ENCODE results near the gene TAAR2. TPM values are rescaled to one million over a fixed set of nuclear protein-coding genes. Genes with fewer than 3 reads are reported as not detected.

Gene TAAR2
- total and polyA plus RNA-seq, 2 of the 13 experiments (the other 11 are each of a cell fraction or from before 2014, with no cell fraction given) = not detected

DNA sequence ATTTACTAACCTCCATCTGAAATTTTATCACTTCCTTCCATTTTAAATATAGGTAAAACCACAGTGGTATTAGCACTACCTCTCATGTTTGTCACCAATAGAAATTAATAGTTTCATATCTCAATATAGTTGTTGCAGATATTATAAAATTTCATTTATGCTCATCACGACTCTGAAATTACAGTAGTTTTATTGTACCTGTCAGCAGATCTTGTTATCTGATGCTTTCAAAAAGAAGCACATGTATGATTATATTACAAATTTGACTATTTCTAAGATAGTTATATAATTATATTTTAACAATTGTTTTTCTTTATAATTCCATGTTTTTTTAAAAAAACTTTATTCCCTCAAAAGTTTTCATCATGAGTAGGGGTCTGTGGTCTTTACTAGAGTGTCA, 39.4 kb downstream of the TAAR2 start:
- no TSS peak for BruUV-seq (replicated peaks)
- POLR2A ChIA-PET = no interaction called here
- intact Hi-C loops (cut with micrococcal nuclease; ENCODE audit: unreplicated experiment) = no loop called here

More for the DNA sequence above, 39.4 kb downstream of the TAAR2 start:
- DNase-seq (ENCODE audit: low spot score) (no peak), FAIRE-seq (no peak), ATAC-seq (no peak)
- Histone ChIP-seq H3K4me3 (replicated peaks in 1 of 3; ENCODE audit: insufficient read depth in 1 of 3, low read depth in 2 of 3, low read length in 3 of 3) (no peak overlapping the region), H3K27ac (ENCODE audit: extremely low read length, insufficient read depth, low read length) (no peak overlapping the region), H3K4me1 (ENCODE audit: insufficient read depth, low read length) (no peaks in the 10 kb centered on the region), H3K79me2 (ENCODE audit: insufficient read depth, low read length) (no peaks in the 10 kb centered on the region), H3K36me3 (replicated peaks in 1 of 2; ENCODE audit: control insufficient read depth in 1 of 2, insufficient read depth in 2 of 2, low read length in 2 of 2) (no peaks in the 10 kb centered on the region), H4K20me1 (ENCODE audit: insufficient read depth, low read length) (no peaks in the 10 kb centered on the region), H3K9me3 (ENCODE audit: low read length) (no peaks in the 10 kb centered on the region), H2AFZ (ENCODE audit: low read length) (no peak overlapping the region), H3K9ac (ENCODE audit: insufficient read depth, low read depth, low read length) (no peak overlapping the region), H3K4me2 (ENCODE audit: low read depth, low read length) (no peak overlapping the region), H3K27me3 (ENCODE audit: control insufficient read depth in 1 of 2, insufficient read depth in 2 of 2, low read length in 2 of 2) (no peaks in the 10 kb centered on the region)
- TF ChIP-seq ATF2 (CRISPR knock-in tag; IDR thresholded peaks at IDR 0.05) (no peak), GZF1 (CRISPR knock-in tag; IDR thresholded peaks at IDR 0.05) (no peak), ZNF441 (CRISPR knock-in tag; IDR thresholded peaks at IDR 0.05; ENCODE audit: borderline replicate concordance) (no peak), CEBPZ (IDR thresholded peaks at IDR 0.05; ENCODE audit: low read length) (no peak), HNRNPK (IDR thresholded peaks at IDR 0.05; ENCODE audit: low read depth, low read length, poor library complexity, severe bottlenecking) (no peak), MAFF (IDR thresholded peaks at IDR 0.05; ENCODE audit: low read depth, low read length) (peak; percentile 68), HHEX (CRISPR knock-in tag; IDR thresholded peaks at IDR 0.05) (no peak), KLF13 (CRISPR knock-in tag; IDR thresholded peaks at IDR 0.05) (no peak), CEBPG (CRISPR knock-in tag; IDR thresholded peaks at IDR 0.05) (no peak), MAFK (conservative IDR thresholded peaks at IDR 0.05 in 1 of 2, IDR thresholded peaks at IDR 0.05 in 1 of 2; ENCODE audit: low read length in 2 of 2) (peak; percentile 65 to 85), EHMT2 (IDR thresholded peaks at IDR 0.05; ENCODE audit: borderline replicate concordance, low read depth, low read length) (no peak), TBX3 (IDR thresholded peaks at IDR 0.05; ENCODE audit: borderline replicate concordance) (no peak), SNAI1 (CRISPR knock-in tag; IDR thresholded peaks at IDR 0.05; ENCODE audit: borderline replicate concordance) (no peak)
- TF ChIP-seq, protein P1, sequence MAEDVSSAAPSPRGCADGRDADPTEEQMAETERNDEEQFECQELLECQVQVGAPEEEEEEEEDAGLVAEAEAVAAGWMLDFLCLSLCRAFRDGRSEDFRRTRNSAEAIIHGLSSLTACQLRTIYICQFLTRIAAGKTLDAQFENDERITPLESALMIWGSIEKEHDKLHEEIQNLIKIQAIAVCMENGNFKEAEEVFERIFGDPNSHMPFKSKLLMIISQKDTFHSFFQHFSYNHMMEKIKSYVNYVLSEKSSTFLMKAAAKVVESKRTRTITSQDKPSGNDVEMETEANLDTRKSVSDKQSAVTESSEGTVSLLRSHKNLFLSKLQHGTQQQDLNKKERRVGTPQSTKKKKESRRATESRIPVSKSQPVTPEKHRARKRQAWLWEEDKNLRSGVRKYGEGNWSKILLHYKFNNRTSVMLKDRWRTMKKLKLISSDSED (CRISPR knock-in tag; IDR thresholded peaks at IDR 0.05) = no peak
- TF ChIP-seq, protein P2, sequence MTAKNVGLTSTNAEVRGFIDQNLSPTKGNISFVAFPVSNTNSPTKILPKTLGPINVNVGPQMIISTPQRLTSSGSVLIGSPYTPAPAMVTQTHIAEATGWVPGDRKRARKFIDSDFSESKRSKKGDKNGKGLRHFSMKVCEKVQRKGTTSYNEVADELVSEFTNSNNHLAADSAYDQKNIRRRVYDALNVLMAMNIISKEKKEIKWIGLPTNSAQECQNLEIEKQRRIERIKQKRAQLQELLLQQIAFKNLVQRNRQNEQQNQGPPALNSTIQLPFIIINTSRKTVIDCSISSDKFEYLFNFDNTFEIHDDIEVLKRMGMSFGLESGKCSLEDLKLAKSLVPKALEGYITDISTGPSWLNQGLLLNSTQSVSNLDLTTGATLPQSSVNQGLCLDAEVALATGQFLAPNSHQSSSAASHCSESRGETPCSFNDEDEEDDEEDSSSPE (CRISPR knock-in tag; IDR thresholded peaks at IDR 0.05) = no peak
- in situ Hi-C loops (cut with HindIII; ENCODE audit: extremely low pct_ligation_motif_present, low pct_unique_long_range_greater_than_20kb) = no loop called here
- CTCF ChIA-PET (ENCODE audit: low intra/inter-chr PET ratio, low total read pairs) = no interaction called here
- 0% methylated on average over 1 of the region's 1 CpG for WGBS (ENCODE audit: low lambda C conversion rate)
